Activated CD4-positive, CD25-positive, alpha-beta regulatory T cell treated with anti-CD3 and anti-CD28 coated beads, Interleukin-2, amount 50 U/mL, for 24 hours (primary cell): Measurements from ENCODE around the gene ANAPC1.

ENCODE experiments used
- ATAC-seq, 2 donors: fragments of 150-1000 bp; cut with Tn5 transposase; one replicate each; pipeline ENCODE4 v1.10.0; 2021; ENCODE audit warnings: mild to moderate bottlenecking in 1 of 2, moderate library complexity in 1 of 2

ANAPC1 gene

DNA sequence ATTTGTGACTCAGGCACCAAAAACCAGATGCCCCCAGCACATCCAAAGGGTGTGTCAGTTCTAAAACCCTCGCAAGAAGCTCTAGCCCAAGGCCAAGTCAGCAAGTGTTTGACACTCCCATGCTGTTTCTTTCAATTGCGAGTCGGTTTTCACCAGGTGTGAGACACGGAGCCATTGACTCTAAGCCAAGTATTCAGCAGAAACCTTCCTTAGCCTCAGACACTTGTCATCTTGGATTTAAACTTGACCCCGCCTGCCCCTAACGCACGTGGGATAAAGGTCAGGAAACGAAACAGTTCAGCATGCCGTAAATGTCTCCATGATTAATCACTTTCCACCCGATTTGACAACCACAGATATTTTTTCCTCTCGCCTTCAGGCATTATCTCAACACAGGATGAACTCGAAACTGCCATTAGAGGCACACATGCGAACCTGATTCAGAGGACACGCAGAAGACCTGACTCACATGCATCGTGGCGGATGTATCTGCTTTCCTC is 156.3 kb downstream of the ANAPC1 start:
- ATAC-seq: peak; percentile 67 to 80

DNA sequence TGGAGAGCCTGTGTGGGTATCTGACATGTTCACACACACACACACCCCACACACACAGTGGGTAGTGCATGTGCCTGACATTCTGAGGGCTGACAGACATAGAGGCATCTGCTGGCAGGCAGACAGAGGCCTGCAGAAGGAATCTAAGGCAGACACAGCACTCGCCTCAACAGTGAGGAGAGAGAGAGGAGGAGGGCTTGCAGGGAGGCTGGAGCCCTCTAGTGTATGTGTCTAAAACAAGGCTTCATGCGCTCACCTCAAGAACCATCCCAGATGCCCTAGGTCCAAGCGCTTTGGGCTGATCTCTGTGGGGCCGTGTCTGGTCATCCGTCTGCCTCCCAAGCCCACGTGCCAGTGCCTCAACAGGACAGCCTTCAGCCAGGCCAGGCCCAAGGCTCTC is 158.3 kb downstream of the ANAPC1 start:
- ATAC-seq: peak; percentile 71 to 75

DNA sequence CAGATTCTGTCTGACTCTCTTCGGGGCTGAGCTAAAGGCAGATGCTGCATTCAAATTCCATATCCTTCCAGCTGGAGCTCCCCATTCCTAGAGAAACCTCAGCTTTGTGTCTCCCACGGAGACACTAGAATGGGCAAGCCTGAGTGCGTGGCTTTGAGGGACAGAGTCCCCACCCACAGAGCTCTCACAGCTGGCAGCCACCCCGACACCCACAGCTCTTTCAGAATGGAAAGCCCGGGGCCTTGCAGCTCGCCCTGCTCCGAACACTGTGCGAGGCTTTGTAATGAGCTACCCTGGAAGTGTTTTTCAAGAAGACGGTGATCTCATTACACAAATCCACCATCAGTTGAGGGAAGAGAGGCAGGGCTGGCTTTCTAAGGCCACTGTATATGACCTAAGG is 164.4 kb downstream of the ANAPC1 start:
- peak in 1 of 2 donors; percentile 58 for ATAC-seq
